Mucosa of rectum (tissue), 2 donors: ENCODE results near the gene OR5H2.

ENCODE experiments used
- H3K27ac ChIP-seq, 2 donors: one replicate each; pipeline ENCODE4 v1.7.0; 2013; ENCODE audit warnings: inconsistent platforms in 2 of 2, low read depth in 2 of 2, low read length in 2 of 2
- H3K27me3 ChIP-seq, 2 donors: one replicate each; pipeline ENCODE4 v1.7.0; 2013; ENCODE audit warnings: low read length in 2 of 2; ENCODE audit not compliant: control insufficient read depth in 2 of 2, insufficient read depth in 2 of 2
- H3K36me3 ChIP-seq, 2 donors: one replicate each; pipeline ENCODE4 v1.7.0; 2013; ENCODE audit warnings: low read length in 2 of 2; ENCODE audit not compliant: control insufficient read depth in 2 of 2, insufficient read depth in 2 of 2
- H3K4me1 ChIP-seq, 2 donors: one replicate each; pipeline ENCODE4 v1.7.0; 2013; ENCODE audit warnings: low read length in 2 of 2, mild to moderate bottlenecking in 1 of 2; ENCODE audit not compliant: control insufficient read depth in 2 of 2, insufficient read depth in 2 of 2
- H3K4me3 ChIP-seq, 2 donors: one replicate each; pipeline ENCODE4 v1.7.0; 2013; ENCODE audit warnings: low read length in 2 of 2
- H3K9ac ChIP-seq, 2 donors: one replicate each; pipeline ENCODE4 v1.7.0; 2013; ENCODE audit warnings: low read length in 2 of 2, low read depth in 1 of 2, mild to moderate bottlenecking in 1 of 2
- H3K9me3 ChIP-seq, 2 donors: one replicate each; pipeline ENCODE4 v1.7.0; 2013; ENCODE audit warnings: low read length in 2 of 2; ENCODE audit not compliant: control insufficient read depth in 2 of 2
- donor health status: healthy.
- donor health status: Normal muscosa, but diverticular disease.

Gene OR5H2

DNA sequence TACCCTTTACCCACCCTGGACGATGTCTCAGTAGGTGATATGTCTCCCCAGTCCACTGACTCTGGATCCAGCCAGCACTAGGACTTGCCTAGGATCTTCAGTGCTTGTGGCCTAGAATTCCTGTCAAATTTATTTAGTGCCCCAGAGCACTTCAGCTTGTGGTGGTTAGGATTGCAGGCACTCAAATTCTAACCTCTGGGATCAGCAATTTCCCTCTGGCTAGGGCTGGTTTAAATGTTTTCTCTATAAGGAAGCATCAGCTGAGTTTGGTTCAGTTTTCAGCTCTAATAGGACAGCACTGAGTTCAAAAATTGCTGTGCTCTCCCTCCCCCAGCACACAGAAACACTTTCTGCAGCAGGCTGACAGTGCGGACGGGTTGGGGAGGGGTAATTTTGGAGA is 10.2 kb upstream of the OR5H2 start:
- Histone ChIP-seq H3K9me3 (peaks cover 0 to 2% of the 10 kb centered on the region in 2 donors), H3K36me3 (no peaks in the 10 kb centered on the region), H3K27me3 (no peaks in the 10 kb centered on the region), H3K27ac (no peak overlapping the region), H3K9ac (no peak overlapping the region), H3K4me1 (no peaks in the 10 kb centered on the region), H3K4me3 (no peak overlapping the region)

DNA sequence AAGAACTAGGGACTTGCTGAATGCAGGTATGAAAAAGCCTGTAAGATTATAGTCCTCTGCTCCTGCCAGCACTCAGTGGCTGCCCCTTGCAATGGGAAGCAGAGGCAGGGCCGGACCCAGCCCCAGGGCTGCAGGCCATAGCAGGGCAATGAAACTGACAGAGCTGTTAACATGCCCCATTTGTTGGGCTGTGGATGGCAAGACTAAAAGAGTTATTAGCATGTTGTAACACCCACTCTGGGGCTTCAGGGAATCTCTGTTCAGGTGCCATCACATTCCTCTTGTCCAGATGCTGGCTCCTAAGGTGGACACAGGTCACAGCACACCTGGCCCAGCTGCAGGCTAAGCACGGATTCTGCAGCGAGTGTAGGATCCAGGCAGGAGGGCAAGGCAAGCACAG is 7.4 kb upstream of the OR5H2 start:
- no peaks in the 10 kb centered on the region for H3K4me1 ChIP-seq
- no peak overlapping the region for H3K9ac ChIP-seq
- no peak overlapping the region for H3K27ac ChIP-seq
- H3K4me3 ChIP-seq: no peak overlapping the region
- no peaks in the 10 kb centered on the region for H3K27me3 ChIP-seq
- H3K36me3 ChIP-seq: no peaks in the 10 kb centered on the region
- peaks cover 0 to 2% of the 10 kb centered on the region in 2 donors for H3K9me3 ChIP-seq

DNA sequence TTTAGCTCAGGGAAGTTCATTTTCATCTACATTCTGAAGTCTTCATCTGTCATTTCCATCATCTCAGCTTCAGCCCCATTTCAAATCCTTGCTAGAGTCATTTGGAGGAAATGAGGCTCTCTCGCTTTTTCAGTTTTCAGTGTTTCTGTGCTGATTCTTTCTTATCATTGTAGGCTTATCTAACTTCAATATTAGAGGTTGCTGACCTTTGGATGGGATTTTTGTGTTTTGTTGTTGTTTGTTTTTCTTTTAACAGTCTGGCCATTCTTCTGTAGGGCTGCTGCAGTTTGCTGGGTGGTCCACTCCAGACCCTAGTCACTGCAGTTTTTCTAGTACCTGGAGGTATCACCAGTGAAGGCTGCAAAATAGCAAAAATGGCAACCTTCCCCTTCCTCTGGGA is 8.6 kb downstream of the OR5H2 start:
- Histone ChIP-seq H3K27ac (no peak overlapping the region), H3K9ac (no peak overlapping the region), H3K27me3 (no peaks in the 10 kb centered on the region), H3K36me3 (no peaks in the 10 kb centered on the region), H3K4me1 (no peaks in the 10 kb centered on the region), H3K9me3 (no peaks in the 10 kb centered on the region), H3K4me3 (no peak overlapping the region)

DNA sequence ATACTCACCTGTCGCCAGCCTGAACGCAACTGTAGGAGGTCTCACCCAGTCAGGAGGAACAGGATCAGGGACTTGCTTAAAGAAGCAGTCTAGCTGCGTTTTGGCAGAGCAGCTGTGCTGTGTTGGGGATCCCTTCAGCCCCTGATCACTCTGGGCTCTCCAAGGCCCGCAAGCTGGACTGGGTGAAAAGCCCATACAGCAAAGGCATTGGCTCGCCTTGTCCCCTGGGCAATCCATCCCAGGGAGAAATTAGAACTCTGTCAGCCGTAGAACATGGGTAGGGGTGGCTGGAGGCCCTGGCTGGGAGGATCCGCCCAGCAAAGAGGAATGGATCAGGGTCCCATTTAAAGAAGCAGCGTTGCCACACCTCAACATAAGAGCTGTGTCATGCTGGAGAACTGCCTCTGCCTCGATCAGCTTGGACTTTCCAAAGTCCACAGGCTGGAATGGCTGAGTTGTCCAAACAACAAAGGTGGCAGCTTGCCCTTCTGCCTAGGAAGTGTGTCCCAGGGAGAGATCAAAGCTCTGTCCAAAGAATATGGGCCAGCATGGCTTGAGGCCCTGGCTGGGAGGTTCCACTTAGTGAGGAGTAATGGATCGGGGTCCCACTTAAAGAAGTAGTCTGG is 9.1 kb downstream of the OR5H2 start:
- Histone ChIP-seq H3K9ac (no peak overlapping the region), H3K4me1 (no peaks in the 10 kb centered on the region), H3K36me3 (no peaks in the 10 kb centered on the region)

GRCh38 chr3:98322101-98322500 is 39.8 kb downstream of the OR5H2 start:
- no peaks in the 10 kb centered on the region for H3K36me3 ChIP-seq
- no peak overlapping the region for H3K9ac ChIP-seq
- no peaks in the 10 kb centered on the region for H3K27me3 ChIP-seq
- H3K27ac ChIP-seq: no peak overlapping the region
- no peaks in the 10 kb centered on the region for H3K4me1 ChIP-seq
- H3K4me3 ChIP-seq: no peak overlapping the region
- no peaks in the 10 kb centered on the region for H3K9me3 ChIP-seq

More for the DNA sequence above, 9.1 kb downstream of the OR5H2 start:
- H3K4me3 ChIP-seq: no peak overlapping the region
- H3K27ac ChIP-seq: no peak overlapping the region
- H3K27me3 ChIP-seq: no peaks in the 10 kb centered on the region
- H3K9me3 ChIP-seq: no peaks in the 10 kb centered on the region

GRCh38 chr3:98322686-98323085 is 40.4 kb downstream of the OR5H2 start:
- Histone ChIP-seq H3K9me3 (no peaks in the 10 kb centered on the region), H3K27me3 (no peaks in the 10 kb centered on the region), H3K9ac (no peak overlapping the region), H3K4me3 (no peak overlapping the region), H3K36me3 (no peaks in the 10 kb centered on the region), H3K27ac (no peak overlapping the region), H3K4me1 (no peaks in the 10 kb centered on the region)

DNA sequence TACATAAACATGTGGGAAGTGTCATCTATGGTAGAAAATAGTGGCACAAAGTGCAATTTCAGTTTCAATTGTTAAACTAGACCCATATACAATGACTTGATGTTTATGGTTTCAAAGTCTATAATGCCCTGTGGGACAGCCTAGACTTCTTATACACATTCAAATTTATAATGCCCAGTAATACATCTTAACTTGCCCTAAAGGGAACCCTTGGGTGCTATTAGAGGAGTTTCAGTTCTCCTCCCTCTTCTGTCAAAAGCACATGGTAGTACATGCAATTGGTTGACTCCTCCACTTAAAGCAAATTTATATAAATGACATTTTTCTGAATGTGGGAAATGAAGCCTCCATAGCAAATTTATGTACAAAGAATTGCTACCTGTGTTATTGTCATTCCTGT is 41.1 kb downstream of the OR5H2 start:
- no peaks in the 10 kb centered on the region for H3K36me3 ChIP-seq

GRCh38 chr3:98325055-98325454 is 42.8 kb downstream of the OR5H2 start:
- H3K9ac ChIP-seq: no peak overlapping the region
- no peaks in the 10 kb centered on the region for H3K9me3 ChIP-seq
- H3K36me3 ChIP-seq: no peaks in the 10 kb centered on the region
- no peaks in the 10 kb centered on the region for H3K27me3 ChIP-seq
- no peak overlapping the region for H3K4me3 ChIP-seq
- no peak overlapping the region for H3K27ac ChIP-seq
- H3K4me1 ChIP-seq: no peaks in the 10 kb centered on the region

More for the DNA sequence above, 41.1 kb downstream of the OR5H2 start:
- Histone ChIP-seq H3K9ac (no peak overlapping the region), H3K4me3 (no peak overlapping the region), H3K9me3 (no peaks in the 10 kb centered on the region), H3K27me3 (no peaks in the 10 kb centered on the region), H3K4me1 (no peaks in the 10 kb centered on the region), H3K27ac (no peak overlapping the region)

GRCh38 chr3:98326105-98326893 is 44.0 kb downstream of the OR5H2 start:
- H3K36me3 ChIP-seq: no peaks in the 10 kb centered on the region
- H3K27me3 ChIP-seq: no peaks in the 10 kb centered on the region
- H3K27ac ChIP-seq: no peak overlapping the region
- no peak overlapping the region for H3K4me3 ChIP-seq
- no peaks in the 10 kb centered on the region for H3K9me3 ChIP-seq
- no peaks in the 10 kb centered on the region for H3K4me1 ChIP-seq
- H3K9ac ChIP-seq: no peak overlapping the region

DNA sequence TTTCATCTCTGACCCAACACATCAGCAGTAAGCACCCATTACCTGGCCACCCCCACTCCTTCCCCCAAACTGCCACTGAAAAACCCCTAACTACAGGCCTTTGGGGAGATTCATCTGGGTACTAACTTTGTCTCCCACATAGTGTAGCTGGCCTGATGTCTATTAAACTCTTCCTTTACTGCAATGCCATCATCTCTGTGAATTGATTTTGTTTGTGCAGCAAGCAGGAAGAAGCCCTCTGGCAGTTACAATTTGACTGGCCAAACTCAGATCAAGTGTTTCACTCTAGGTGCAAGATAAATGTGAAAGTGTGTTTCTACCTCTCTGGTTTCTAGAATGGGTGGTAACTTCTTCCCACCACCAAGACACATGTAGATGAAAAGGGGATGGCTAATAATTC is 44.6 kb downstream of the OR5H2 start:
- Histone ChIP-seq H3K9me3 (no peaks in the 10 kb centered on the region), H3K9ac (no peak overlapping the region), H3K27me3 (no peaks in the 10 kb centered on the region), H3K27ac (no peak overlapping the region), H3K36me3 (no peaks in the 10 kb centered on the region), H3K4me1 (no peaks in the 10 kb centered on the region), H3K4me3 (no peak overlapping the region)
